Tibial nerve (tissue), 4 donors: Measurements from ENCODE around the gene GALNTL6. TPM values are rescaled to one million over a fixed set of nuclear protein-coding genes. Genes with fewer than 3 reads are reported as not detected.

Experiments
- DNase-seq, 2 donors: peaks; one replicate each; pipeline ENCODE4 v3.0.0-alpha.2; 2019; ENCODE audit warnings: low spot score in 2 of 2
- H3K27ac ChIP-seq, 4 donors: fragments of 200-600 bp; sonication (generic) in 3 of 4; one replicate each; pipeline ENCODE4 v1.5.1; 2017 to 2019; ENCODE audit warnings: mild to moderate bottlenecking in 1 of 4
- H3K27me3 ChIP-seq, 2 donors: fragments of 200-600 bp; sonication (generic) in 1 of 2; one replicate each; pipeline versions ENCODE4 v1.5.1 to v1.6.0; 2017 to 2019
- H3K36me3 ChIP-seq, 3 donors: fragments of 200-600 bp; sonication (generic); one replicate each; pipeline ENCODE4 v1.5.1; 2018 to 2019
- H3K4me1 ChIP-seq, 4 donors: fragments of 200-600 bp; sonication (generic) in 3 of 4; one replicate each; pipeline ENCODE4 v1.5.1; 2017 to 2019
- H3K4me3 ChIP-seq, 4 donors: fragments of 200-600 bp; sonication (generic) in 3 of 4; one replicate each; pipeline ENCODE4 v1.5.1; 2017 to 2019; ENCODE audit warnings: mild to moderate bottlenecking in 1 of 4, moderate library complexity in 1 of 4
- H3K9me3 ChIP-seq, 4 donors: fragments of 200-600 bp; sonication (generic) in 3 of 4; one replicate each; pipeline ENCODE4 v1.5.1; 2017 to 2019
- EP300 ChIP-seq, 2 donors: sonication (generic); formaldehyde crosslinking; IDR thresholded peaks; one replicate each; pipeline ENCODE4 v1.6.1; 2017; ENCODE audit warnings: antibody characterized with exemption in 2 of 2, mild to moderate bottlenecking in 1 of 2
- POLR2A ChIP-seq, 2 donors: fragments of 450-650 bp; IDR thresholded peaks; one replicate each; pipeline ENCODE4 v1.6.1; 2017; ENCODE audit warnings: antibody characterized with exemption in 2 of 2, mild to moderate bottlenecking in 2 of 2, moderate library complexity in 2 of 2
- WGBS, 2 donors: methylation state at CpG; one replicate each; pipeline ENCODE4 v1.1.5; 2018; 5-methylcytosine and 5-hydroxymethylcytosine counted together
- total RNA-seq, 4 donors: library from RNA; depleted of rRNA; stranded (reverse); fragments of >200 nt; gene quantifications; one replicate each; pipeline ENCODE4 v1.1.0, GENCODE V29; 2016
- TF ChIP-seq, protein P1 (sequence below), 5 experiments: fragments of 200-600 bp in 3 of 5; fragments of 450-650 bp in 2 of 5; sonication (generic) in 3 of 5; IDR thresholded peaks; one replicate each; pipeline ENCODE4 v1.5.1; 2016 to 2019; ENCODE audit warnings: antibody characterized with exemption in 5 of 5, mild to moderate bottlenecking in 3 of 5, moderate library complexity in 2 of 5

GALNTL6 gene
- total RNA-seq, 4 donors from 2014 or later, result not detected

DNA sequence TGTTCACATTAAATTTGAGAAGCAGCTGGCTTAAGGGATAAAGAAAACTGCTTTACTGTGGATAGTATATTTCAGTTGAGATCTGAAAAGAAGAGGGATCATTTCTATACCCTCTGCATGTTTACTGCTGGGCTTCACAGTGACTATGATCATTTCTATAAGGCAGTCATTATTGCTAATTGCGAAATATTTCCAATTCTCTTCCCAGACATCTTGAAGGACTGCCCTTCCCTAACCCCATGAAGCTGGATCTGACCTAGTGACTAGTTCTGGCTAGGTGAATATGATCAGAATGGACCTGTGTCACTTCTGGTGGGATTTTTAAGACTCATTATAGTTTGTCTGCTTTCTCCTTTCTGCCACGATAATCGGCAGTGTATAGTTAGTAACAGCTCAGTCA is 848.9 kb downstream of the GALNTL6 start:
- Histone ChIP-seq H3K27ac (no peak overlapping the region), H3K36me3 (no peaks in the 10 kb centered on the region), H3K4me3 (no peak overlapping the region), H3K9me3 (no peaks in the 10 kb centered on the region), H3K27me3 (no peaks in the 10 kb centered on the region), H3K4me1 (no peaks in the 10 kb centered on the region)
- TF ChIP-seq, protein P1, sequence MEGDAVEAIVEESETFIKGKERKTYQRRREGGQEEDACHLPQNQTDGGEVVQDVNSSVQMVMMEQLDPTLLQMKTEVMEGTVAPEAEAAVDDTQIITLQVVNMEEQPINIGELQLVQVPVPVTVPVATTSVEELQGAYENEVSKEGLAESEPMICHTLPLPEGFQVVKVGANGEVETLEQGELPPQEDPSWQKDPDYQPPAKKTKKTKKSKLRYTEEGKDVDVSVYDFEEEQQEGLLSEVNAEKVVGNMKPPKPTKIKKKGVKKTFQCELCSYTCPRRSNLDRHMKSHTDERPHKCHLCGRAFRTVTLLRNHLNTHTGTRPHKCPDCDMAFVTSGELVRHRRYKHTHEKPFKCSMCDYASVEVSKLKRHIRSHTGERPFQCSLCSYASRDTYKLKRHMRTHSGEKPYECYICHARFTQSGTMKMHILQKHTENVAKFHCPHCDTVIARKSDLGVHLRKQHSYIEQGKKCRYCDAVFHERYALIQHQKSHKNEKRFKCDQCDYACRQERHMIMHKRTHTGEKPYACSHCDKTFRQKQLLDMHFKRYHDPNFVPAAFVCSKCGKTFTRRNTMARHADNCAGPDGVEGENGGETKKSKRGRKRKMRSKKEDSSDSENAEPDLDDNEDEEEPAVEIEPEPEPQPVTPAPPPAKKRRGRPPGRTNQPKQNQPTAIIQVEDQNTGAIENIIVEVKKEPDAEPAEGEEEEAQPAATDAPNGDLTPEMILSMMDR (IDR thresholded peaks at IDR 0.05), result no peak
- TF ChIP-seq POLR2A (IDR thresholded peaks at IDR 0.05), result no peak
- no peak for TF ChIP-seq EP300 (IDR thresholded peaks at IDR 0.05)
- DNase-seq, result no peak
- 83 to 90% methylated on average over 3 of the region's 3 CpGs for WGBS, 2 donors

DNA sequence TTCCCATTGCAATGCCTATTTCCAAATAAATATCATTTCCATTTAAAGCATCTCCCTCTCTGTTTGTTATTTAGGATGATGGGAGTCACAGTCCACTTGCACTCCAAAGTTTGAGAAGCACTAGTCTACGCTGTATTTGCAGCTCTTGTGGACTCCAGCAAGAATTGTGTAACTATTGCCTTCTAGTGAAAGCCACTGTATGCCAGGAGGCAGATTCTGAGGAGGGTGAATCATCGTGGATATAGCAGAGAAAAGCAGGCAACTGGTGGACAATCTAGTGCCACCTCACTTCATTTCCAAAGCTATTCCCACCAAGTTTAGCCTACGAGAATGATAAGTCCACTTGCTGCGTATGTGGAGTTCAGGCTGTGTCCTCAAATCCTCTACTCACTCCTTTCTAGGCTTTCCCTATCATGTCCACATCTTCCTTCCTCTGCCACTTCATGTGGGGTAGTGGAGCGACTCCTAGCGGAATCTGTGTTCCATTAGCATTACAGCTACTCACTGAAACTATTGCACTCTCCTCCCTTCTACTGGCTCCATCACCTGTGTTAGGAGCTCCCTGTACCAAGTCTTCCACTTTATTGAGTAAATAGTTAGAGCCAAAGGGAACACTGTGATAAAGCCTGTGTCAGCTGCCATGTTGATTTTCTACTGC is 853.6 kb downstream of the GALNTL6 start:
- H3K9me3 ChIP-seq, result no peaks in the 10 kb centered on the region
- H3K27me3 ChIP-seq, result no peaks in the 10 kb centered on the region
- TF ChIP-seq, protein P1 (IDR thresholded peaks at IDR 0.05), result no peak
- TF ChIP-seq EP300 (IDR thresholded peaks at IDR 0.05) (no peak), POLR2A (IDR thresholded peaks at IDR 0.05) (no peak)
- WGBS, 2 donors, result 90 to 93% methylated on average over 6 of the region's 6 CpGs
- no peak overlapping the region for H3K27ac ChIP-seq
- H3K36me3 ChIP-seq, result no peaks in the 10 kb centered on the region
- no peaks in the 10 kb centered on the region for H3K4me1 ChIP-seq
- DNase-seq, result no peak
- no peak overlapping the region for H3K4me3 ChIP-seq

DNA sequence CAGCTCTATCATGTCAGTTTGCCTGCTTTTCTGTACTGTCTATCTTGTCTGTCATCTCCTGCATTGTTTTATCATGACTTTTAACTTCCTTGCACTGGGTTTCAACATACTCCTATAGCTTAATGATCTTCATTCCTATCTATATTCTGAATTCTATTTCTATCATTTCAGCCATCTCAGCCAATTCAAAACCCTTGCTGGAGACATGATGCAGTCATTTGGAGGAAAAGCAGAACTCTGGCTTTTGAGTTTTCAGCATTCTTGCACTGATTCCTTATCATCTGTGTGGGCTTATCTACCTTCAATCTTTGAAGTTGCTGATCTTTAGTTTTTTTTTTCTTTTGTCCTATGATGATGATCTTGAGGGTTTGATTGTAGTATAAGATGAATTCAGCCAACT is 861.6 kb downstream of the GALNTL6 start:
- no peak for DNase-seq
- Histone ChIP-seq H3K36me3 (no peaks in the 10 kb centered on the region), H3K27ac (no peak overlapping the region), H3K27me3 (no peaks in the 10 kb centered on the region), H3K4me3 (no peak overlapping the region), H3K4me1 (no peaks in the 10 kb centered on the region), H3K9me3 (no peaks in the 10 kb centered on the region)
- TF ChIP-seq POLR2A (IDR thresholded peaks at IDR 0.05), result no peak
- TF ChIP-seq EP300 (IDR thresholded peaks at IDR 0.05), result no peak
- TF ChIP-seq, protein P1 (IDR thresholded peaks at IDR 0.05), result no peak

DNA sequence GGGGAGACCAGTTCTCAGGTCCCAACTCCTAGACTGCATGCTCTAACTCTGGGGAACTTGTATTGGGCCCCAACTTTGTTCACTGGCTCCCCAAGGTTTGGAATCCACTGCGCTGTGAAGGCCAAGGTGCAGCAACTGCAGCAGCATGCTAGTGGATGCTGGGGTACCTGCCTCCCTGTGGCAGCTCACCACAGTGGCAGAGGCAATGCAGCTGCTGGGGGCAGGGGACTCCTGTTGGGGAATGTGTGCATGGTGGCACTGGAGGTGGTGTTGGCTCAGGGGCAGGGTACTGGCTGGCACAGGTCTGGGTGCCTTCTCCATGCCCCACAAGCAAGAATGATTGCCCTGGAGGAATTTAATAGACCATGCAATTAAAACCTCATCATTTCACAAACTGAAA is 862.0 kb downstream of the GALNTL6 start:
- Histone ChIP-seq H3K27ac (no peak overlapping the region), H3K27me3 (no peaks in the 10 kb centered on the region), H3K4me3 (no peak overlapping the region), H3K36me3 (no peaks in the 10 kb centered on the region), H3K4me1 (no peaks in the 10 kb centered on the region), H3K9me3 (no peaks in the 10 kb centered on the region)
- TF ChIP-seq, protein P1 (IDR thresholded peaks at IDR 0.05), result no peak
- no peak for TF ChIP-seq EP300 (IDR thresholded peaks at IDR 0.05)
- TF ChIP-seq POLR2A (IDR thresholded peaks at IDR 0.05), result no peak
- no peak for DNase-seq
- 83 to 87% methylated on average over 1 of the region's 1 CpG for WGBS, 2 donors

DNA sequence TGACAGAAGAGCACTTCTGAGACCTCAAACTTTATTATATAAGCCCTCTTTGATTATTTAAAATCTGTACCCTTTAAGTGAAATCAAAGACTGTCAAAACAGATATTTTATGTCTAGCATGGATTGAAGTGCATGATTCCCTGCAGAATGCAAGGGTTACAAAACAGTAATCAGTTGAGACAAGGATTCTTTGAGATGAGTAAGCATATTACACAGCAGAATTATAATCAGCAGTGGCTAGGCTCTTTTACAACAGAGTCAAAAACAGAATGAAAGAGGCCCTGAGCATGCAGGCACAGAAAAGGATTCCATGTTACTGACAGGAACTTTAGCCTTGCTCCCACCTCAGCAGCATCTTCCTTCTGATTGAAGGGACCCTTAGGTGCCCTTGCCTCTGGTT is 867.5 kb downstream of the GALNTL6 start:
- no peaks in the 10 kb centered on the region for H3K9me3 ChIP-seq
- TF ChIP-seq POLR2A (IDR thresholded peaks at IDR 0.05) (no peak), EP300 (IDR thresholded peaks at IDR 0.05) (no peak)
- TF ChIP-seq, protein P1 (IDR thresholded peaks at IDR 0.05), result no peak
- H3K27me3 ChIP-seq, result no peaks in the 10 kb centered on the region
- no peak overlapping the region for H3K4me3 ChIP-seq
- no peaks in the 10 kb centered on the region for H3K4me1 ChIP-seq
- DNase-seq, result no peak
- no peak overlapping the region for H3K27ac ChIP-seq
- H3K36me3 ChIP-seq, result no peaks in the 10 kb centered on the region
